HG03460 (cell line): ENCODE measurements around the gene NR6A1.

Experiments used
- ATAC-seq: cut with Tn5 transposase; IDR thresholded peaks from one replicate; pipeline ENCODE4 v1.9.1; 2021; ENCODE audit not compliant: unreplicated experiment

The NR6A1 gene

GRCh38 chr9:124797343-124798103 is 26.4 kb upstream of the NR6A1 start:
- no peak for ATAC-seq

- ATAC-seq = no peak
Observed at GRCh38 chr9:124795881-124796431, 24.8 kb upstream of the NR6A1 start.

GRCh38 chr9:124794902-124795491 is 23.9 kb upstream of the NR6A1 start:
- ATAC-seq = no peak

GRCh38 chr9:124793015-124793541 is 22.0 kb upstream of the NR6A1 start:
- no peak for ATAC-seq

GRCh38 chr9:124792257-124793014 is 21.3 kb upstream of the NR6A1 start:
- no peak for ATAC-seq

- no peak for ATAC-seq
Observed at GRCh38 chr9:124790801-124791505, 19.8 kb upstream of the NR6A1 start.

- no peak for ATAC-seq
Observed at GRCh38 chr9:124790301-124790700, 19.2 kb upstream of the NR6A1 start.

- ATAC-seq = no peak
Observed at GRCh38 chr9:124789531-124789930, 18.4 kb upstream of the NR6A1 start.

GRCh38 chr9:124788542-124789217 is 17.6 kb upstream of the NR6A1 start:
- ATAC-seq = no peak

GRCh38 chr9:124786881-124787573 is 15.9 kb upstream of the NR6A1 start:
- ATAC-seq = no peak

GRCh38 chr9:124784509-124784908 is 13.4 kb upstream of the NR6A1 start:
- no peak for ATAC-seq

- no peak for ATAC-seq
Observed at GRCh38 chr9:124783830-124784229, 12.7 kb upstream of the NR6A1 start.

GRCh38 chr9:124782661-124783574 is 11.8 kb upstream of the NR6A1 start:
- no peak for ATAC-seq

- ATAC-seq = no peak
Observed at GRCh38 chr9:124781967-124782660, 11.0 kb upstream of the NR6A1 start.

GRCh38 chr9:124780757-124781151 is 9.6 kb upstream of the NR6A1 start:
- no peak for ATAC-seq

GRCh38 chr9:124780060-124780756 is 9.1 kb upstream of the NR6A1 start:
- no peak for ATAC-seq

- no peak for ATAC-seq
Observed at GRCh38 chr9:124779368-124780059, 8.4 kb upstream of the NR6A1 start.
